Central memory CD4-positive, alpha-beta T cell (primary cell): ENCODE results near the gene KIFC1.
"Not testable (repeated sequence)": the region's sequence is repeated elsewhere in the genome, so short reads cannot be mapped to it uniquely, and the experiment has no call there.

Experiments used
- DNase-seq: peaks from one replicate; pipeline ENCODE4 v3.0.0; 2022

Gene KIFC1

DNA sequence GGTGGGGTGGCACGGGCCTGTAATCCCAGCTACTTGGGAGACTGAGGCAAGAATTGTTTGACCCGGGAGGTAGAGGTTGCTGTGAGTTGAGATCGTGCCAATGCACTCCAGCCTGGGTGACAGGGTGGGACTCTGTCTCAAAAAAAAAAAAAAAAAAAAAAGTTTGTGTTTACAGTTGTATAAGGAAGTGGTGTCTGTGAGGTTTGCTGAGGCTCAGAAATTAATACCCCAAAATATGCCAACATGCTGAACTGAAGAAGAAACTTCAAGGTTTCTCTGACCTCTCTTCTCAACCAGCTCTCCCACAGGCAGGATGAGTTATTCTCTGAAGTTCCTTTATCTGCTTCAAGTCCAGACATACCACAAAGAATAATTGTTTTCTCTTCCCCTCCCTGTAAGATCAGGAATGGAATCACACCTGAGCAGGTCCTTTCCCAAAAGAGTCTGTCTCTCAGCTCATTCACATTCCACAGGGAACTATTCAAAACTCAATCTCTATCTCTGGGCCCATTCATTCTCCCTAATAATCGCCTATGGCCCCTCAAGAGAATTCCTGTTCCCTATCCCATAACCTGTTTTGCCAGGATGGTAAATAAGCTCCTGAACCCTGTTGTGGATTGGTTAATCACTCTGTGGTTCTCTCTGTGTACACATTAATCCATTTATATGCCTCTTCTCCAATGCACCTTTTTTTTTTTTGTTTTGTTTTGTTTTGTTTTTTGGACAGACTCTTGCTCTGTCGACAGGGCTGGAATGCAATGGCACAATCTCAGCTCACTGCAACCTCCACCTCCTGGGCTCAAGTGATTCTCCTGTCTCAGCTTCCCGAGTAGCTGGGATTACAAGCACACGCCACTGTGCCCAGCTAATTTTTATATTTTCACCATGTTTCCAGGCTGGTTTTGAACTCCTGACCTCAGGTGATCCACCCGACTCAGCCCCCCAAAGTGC, 17.4 kb upstream of the KIFC1 start:
- DNase-seq, result no peak

DNA sequence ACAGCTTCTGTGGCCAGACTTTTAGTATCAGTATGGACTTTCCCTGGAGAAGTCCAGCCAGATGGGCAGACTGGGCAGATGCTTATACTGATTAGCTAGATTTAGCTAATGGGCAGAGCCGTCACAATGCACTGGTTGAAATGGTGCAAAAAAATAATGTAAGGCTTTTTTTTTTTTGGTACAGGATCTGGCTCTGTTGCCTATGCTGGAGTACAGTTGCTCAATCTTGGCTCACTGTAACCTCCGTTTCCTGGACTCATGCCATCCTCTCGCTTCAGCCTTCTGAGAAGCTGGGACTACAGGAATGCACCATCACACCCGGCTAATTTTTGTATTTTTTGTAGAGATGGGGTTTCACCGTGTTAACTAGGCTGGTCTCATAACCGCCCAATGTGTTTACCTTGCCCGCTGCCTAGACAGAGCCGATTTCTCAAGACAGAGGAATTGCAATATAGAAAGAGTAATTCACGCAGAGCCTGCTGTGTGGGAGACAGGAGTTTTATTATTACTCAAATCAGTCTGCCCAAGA, 16.4 kb upstream of the KIFC1 start:
- no peak for DNase-seq

- no peak for DNase-seq
Observed at GRCh38 chr6:33377171-33377570, 14.5 kb upstream of the KIFC1 start.

DNA sequence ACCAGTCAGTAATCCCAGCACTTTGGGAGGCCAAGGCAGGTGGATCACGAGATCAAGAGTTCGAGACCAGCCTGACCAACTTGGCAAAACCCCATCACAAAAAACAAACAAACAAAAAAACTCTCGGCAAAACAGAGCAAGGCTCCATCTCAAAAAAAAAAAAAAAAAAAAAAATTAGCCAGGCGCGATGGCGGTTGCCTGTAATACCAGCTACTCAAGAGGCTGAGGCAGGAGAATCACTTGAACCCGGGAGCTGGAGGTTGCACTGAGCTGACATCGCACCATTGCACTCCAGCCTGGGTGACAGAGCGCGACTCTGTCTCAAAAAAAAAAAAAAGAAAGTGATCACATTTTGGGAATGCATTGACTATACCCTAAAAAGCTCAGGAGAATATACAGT, 12.4 kb upstream of the KIFC1 start:
- DNase-seq, result not testable (repeated sequence)

- DNase-seq, result no peak
Observed at GRCh38 chr6:33380272-33380981, 11.2 kb upstream of the KIFC1 start.

DNA sequence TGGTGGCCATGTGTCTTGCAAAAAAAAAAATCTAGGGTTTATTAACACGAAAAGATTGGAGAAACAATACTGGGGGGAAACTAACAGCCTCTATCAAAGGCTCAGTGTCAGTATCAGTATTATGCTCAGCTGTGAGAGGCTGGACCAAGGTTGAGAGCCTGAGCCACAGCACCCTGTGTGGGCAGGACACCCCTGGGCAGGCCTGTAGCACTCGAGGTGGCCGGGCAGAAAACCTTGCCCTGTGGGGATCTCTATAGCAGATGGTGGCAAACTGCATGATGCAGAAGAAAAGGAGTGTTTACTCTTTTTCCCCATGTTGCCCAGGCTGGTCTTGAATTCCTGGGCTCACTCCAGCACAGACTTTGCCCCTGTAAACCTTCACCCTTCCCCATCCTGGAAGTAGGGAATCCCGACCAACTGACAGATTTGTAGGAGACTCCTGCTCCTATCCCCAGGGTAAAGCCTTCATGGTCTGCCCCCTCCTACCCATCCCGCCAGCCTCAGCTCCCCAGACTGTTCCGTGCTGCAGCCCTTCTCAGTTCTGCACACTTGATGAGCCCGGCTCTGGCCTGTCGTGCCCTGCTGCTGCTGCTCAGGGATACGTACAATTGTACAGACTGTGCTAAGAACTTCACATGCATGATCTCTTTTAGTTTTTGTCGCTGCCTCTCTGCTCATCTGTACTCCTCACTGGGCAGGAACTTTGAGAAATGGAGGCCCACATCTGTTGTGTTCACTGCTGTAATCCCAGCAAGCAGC, 8.0 kb upstream of the KIFC1 start:
- DNase-seq, result no peak

DNA sequence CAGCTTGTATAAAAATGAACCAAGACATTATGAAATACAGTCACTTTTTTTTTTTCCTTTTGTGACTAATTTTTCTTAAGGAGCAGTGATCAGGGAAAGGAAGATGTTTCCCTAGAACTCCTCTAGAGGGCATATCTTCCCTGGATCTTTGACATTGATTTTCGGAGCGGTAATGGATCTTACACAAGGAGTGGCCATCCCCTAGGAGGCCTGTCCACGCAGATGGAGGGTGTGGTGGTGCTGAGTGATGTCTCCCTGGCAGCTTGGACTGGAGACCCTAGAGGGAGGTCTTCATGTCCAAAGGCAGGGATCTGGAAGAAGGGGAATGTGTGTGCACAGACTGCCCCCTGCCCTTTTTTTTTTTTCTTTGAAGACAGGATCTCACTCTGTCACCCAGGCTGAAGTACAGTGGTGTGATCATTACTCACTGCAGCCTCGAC, 7.0 kb upstream of the KIFC1 start:
- no peak for DNase-seq

GRCh38 chr6:33390173-33390572, 1.4 kb upstream of the KIFC1 start:
- no peak for DNase-seq

DNA sequence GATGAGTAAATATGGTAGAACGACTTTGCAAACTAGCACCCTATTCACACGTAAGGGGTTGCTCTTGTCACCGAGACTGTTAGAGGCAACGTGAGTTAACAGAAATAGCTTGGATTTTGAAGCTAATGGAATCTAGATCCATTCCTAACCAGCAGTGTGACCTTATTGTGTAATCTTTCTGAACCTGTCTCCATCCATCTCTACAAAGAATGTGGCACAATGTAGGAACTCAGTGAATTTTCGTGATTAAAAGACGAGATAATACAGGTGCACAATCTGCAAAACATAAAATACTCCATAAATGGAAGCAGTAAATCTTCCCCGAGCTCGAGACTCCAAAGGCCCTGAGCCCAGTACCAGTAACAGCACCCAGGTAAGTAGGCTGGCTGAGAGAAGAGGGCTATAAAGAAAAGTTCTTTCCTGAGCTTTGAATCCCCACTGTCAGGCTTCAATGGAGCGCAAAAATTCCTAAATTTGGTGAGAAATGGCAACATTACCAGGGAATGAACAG, 801 bp upstream of the KIFC1 start:
- DNase-seq, result no peak

GRCh38 chr6:33391922-33392594, 435 bp downstream of the KIFC1 start:
- DNase-seq, result no peak

DNA sequence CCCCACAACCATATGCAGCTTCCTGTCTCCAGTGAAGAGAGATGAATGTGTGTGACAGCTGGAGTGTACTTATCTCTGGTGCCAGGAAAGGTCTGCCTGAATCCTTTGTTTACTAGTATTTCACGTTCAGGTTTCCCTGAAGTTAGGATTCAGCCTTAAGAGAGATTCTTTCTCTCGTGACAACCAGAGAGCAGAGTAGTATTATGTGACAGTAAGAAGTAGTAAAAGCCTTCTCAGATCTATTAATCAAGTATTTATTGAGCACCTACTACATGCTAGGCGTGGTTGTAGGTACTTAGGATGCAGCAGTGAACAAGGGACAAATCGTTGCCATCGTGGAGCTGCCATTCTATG, 949 bp downstream of the KIFC1 start:
- DNase-seq, result no peak

- DNase-seq, result no peak
Observed at GRCh38 chr6:33392979-33393378, 1.4 kb downstream of the KIFC1 start.

DNA sequence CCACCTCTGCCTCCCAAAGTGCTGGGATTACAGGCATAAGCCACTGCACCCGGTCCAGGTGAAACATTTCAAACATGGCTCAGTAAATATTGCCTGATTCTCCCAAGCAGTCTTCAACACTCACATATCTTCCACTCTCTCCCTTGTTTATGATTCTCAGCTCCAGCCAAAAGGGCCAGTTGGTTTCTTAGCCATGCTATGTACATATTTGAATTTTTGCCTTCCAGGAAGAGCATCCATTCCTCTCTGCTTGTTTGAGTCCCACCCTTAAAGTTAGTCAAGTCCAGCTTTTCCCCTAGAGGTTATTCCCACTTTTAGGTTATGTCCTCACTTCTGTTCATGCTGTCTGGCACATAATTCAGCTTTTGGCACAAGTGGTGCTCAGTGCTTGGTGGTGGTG, 5.9 kb downstream of the KIFC1 start:
- no peak for DNase-seq

- not testable (repeated sequence) for DNase-seq
Observed at GRCh38 chr6:33398601-33399000, 7.0 kb downstream of the KIFC1 start.

DNA sequence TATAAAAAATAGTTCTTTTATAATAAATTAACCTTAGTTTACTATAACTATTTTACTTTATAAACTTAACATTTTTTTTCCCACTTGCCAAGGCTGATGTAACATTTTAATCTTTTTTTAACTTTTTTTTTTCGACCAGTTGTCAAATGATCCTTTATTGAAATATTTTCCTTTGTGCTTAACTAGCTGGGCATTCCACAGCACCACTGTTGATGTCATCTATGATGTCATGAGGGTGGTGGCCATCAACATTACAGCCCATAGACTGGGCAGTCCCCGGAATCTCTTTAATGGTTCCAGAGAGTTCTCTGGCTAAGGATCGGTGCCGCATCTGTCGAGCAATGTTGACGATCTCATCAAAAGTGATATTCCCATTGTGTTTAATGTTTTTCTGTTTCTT, 8.3 kb downstream of the KIFC1 start:
- not testable (repeated sequence) for DNase-seq

DNA sequence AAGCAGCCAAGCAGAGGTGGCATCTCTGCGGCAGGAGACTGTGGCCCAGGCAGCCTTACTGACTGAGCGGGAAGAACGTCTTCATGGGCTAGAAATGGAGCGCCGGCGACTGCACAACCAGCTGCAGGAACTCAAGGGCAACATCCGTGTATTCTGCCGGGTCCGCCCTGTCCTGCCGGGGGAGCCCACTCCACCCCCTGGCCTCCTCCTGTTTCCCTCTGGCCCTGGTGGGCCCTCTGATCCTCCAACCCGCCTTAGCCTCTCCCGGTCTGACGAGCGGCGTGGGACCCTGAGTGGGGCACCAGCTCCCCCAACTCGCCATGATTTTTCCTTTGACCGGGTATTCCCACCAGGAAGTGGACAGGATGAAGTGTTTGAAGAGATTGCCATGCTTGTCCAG, 13.3 kb downstream of the KIFC1 start:
- no peak for DNase-seq

GRCh38 chr6:33405386-33405940, 13.8 kb downstream of the KIFC1 start:
- no peak for DNase-seq

GRCh38 chr6:33406126-33406525, 14.5 kb downstream of the KIFC1 start:
- no peak for DNase-seq

GRCh38 chr6:33407132-33407718, 15.6 kb downstream of the KIFC1 start:
- DNase-seq, result no peak

DNA sequence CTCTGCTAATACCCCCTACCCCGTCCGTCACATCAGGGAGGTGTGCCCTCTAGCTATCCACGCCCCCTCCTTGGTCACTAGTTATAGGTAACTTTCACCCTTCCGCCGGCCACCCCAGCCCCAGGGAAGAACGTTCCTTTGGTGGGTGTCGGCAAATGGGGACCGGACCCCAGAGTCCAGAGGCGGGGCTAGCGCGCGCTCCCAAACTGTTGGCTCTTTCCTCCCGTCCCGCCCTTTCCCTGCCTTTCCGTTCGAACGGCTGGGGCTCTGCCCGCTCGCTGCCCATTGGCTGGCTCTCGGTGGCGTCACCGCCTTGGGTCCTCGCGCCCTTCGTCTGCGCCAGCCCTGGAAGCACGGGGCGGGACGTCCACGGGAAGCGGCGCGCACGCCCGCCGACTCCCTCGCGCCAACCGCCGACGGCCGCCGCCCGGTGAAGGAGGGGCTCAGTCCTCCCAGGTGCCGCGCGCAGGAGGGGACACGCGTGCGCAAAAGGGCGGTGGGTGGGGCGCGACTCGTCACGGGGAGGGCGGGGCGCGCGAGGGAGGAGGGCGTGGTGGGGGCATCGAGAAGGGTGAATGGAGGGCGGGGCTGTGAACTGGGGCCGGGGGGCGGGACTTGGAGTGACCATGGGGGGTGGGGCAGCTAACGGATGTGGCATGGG, 18.6 kb downstream of the KIFC1 start:
- DNase-seq, result peak; percentile 98
